Putamen (tissue), 1 donor: Measurements from ENCODE around the gene SCUBE1.

Experiments
- DNase-seq: peaks from one replicate; pipeline ENCODE4 v3.0.0-alpha.2; 2016; ENCODE audit warnings: low spot score

Gene SCUBE1

GRCh38 chr22:43257549-43257948, 85.6 kb downstream of the SCUBE1 start:
- no peak for DNase-seq

DNA sequence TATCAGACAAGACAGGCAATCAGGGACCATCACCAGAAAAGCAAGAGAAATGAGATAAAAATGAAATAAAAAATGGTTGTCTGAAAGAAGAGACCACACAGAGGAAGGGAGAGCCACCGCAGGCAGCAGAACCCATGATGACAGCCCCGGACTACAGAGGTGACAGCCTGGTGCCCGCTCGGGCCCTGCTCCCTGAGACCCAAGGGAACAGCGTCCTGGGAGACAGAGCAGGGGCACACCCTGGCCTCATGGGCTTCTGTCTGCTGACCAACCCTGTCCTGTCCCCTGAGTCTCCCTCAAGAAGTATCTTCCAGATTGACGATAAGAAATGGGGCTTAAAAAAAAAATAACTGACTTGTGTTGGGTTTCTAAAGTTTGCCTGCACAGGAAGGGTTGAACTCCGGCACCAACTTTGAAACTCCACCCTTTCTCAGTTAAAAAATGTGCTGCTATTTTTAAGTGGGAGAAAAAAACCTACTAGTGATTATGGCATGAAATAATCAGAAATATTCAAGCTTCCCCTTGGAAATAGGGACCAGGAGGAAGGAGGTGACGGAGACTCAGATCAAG, 86.1 kb downstream of the SCUBE1 start:
- DNase-seq: no peak

DNA sequence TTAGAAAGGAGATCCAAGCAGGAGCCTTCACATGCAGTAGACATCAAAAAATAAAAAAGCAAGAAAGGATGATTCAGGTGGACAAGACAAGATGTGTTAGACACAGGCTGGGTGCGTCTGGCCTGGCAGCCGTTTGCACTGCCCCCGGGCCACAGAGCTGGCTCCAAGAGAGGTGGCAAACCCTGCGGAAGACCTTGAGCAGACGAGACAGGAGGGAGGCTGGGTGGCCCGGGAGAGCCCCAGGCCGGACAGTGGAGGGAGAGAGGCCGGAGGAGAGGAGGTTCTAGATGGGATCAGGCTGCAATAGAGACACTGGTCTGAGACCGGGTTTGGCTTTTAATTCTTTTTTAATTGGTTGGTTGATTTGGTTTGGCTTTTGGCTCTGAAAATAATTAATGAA, 86.6 kb downstream of the SCUBE1 start:
- no peak for DNase-seq

GRCh38 chr22:43255299-43255698, 87.9 kb downstream of the SCUBE1 start:
- no peak for DNase-seq

DNA sequence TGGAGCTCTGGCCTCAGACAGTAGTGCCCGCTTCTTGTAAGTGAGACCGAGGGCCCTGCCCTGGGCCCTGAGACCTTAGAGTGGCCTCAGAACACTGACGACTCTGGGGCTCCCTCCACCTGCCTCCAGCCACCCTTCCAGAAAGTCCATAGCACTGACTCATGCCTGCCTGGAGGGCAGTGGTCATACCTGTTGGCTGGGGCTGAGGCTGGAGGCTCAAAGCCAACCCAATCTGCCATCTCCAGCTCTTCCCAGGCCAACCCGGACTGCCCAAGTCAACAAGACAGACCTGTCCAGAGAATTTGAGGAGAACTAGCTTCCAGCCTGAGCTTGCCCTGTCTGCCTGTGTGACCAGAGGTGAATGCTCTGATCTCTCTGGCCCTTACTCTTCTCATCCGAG, 89.3 kb downstream of the SCUBE1 start:
- DNase-seq: no peak

GRCh38 chr22:43252319-43252718, 90.9 kb downstream of the SCUBE1 start:
- no peak for DNase-seq

- DNase-seq: no peak
Measured at GRCh38 chr22:43249789-43250471, 93.2 kb downstream of the SCUBE1 start.

- DNase-seq: no peak
Measured at GRCh38 chr22:43247546-43248260, 95.5 kb downstream of the SCUBE1 start.

- DNase-seq: no peak
Measured at GRCh38 chr22:43246188-43246587, 97.0 kb downstream of the SCUBE1 start.

- no peak for DNase-seq
Measured at GRCh38 chr22:43245717-43246116, 97.5 kb downstream of the SCUBE1 start.

- DNase-seq: no peak
Measured at GRCh38 chr22:43244803-43245527, 98.2 kb downstream of the SCUBE1 start.

DNA sequence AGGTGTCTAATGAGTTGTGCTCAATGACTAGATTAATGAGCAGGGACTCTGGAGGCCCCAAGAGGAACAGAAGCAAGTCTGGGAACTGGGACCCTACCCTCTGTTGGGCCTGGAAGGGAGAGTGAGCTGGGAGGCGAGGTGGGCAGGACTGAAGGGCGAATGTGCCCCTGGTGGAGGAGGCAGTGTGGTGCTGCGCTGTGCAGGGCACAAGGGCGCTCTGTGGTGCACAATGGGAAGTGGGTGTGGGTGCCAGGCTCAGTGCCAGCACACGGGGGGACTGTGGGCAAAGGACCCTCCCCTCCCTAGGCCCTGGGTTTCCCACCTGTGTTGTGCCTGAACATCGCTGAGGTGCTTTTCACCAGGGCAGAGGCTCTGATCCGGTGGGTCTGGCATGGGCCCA, 98.8 kb downstream of the SCUBE1 start:
- DNase-seq: no peak

DNA sequence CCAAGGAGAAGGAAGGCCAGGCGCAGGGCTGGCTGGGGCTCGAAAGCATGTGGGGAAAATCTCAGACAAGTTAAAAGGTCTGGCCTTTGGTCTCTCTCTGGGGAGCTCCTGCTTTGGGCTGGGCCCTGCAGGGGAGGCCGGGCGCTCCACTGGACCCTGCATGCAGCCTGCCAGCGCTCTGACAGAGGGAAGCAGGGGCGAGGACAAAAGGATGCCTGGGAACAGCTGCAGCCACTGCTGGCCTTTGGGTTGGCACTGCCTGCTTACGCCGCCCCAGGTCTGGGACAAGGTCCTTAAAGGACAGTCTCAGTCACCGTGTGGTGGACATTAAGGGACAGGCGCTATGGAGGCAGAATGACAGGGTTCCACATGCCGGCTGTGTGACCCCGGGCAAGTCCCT, 99.8 kb downstream of the SCUBE1 start:
- no peak for DNase-seq

DNA sequence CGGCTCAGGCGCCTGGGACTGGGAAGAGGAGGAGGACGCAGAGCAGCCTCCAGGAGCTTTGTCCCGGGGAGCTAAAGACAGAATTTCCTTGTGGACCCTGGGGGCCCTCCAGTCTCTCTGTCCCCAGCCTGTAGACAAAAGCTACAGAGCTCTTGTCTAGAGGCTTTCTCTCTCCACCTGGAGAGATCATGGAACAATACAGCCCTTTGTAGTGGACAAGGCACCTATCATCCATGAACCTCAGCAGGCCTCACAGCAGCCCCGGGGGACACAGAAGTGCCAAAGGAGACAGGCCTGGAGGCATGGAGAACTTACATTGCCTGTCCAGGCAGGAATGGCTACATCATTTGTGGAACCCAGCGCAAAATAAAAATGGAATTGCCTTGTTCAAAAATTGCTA, 100.5 kb downstream of the SCUBE1 start:
- DNase-seq: no peak

DNA sequence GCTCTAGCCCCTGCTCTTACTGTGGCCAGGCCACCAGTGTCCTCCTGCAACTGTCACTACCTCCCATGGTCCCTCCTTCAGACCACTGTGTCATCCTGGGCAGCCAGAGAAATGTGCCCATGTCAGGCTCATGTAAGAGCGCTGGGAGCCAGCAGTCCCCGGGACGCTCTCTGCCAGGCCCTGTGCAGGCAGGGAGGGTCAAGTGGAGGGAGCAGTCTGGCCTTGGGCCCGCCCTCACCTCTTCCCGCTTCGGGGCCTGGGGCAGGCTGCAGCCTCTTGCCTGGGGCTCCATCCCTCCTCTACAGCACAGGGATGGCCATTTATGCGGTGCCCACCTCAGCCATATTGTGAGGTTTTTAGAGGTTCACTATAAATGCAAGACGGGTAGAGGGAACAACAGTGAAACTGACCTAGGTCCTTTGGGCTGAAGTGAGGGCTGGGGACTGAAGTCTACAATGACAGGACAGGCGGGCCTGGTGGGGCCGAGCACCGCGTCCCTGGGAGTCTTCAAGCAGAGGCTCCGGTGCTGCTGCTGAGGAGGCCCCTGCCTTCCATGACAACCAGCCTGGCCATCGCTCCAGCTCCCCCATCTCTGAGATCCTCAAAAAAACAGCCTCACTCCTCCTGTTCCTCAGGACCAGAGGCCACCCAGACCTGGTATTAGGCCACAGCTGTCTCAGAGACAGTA, 101.3 kb downstream of the SCUBE1 start:
- no peak for DNase-seq

GRCh38 chr22:43241138-43241597, 102.0 kb downstream of the SCUBE1 start:
- no peak for DNase-seq

GRCh38 chr22:43240614-43241013, 102.6 kb downstream of the SCUBE1 start:
- DNase-seq: peak; percentile 18

- no peak for DNase-seq
Measured at GRCh38 chr22:43239956-43240355, 103.2 kb downstream of the SCUBE1 start.

GRCh38 chr22:43239193-43239780, 103.9 kb downstream of the SCUBE1 start:
- no peak for DNase-seq

DNA sequence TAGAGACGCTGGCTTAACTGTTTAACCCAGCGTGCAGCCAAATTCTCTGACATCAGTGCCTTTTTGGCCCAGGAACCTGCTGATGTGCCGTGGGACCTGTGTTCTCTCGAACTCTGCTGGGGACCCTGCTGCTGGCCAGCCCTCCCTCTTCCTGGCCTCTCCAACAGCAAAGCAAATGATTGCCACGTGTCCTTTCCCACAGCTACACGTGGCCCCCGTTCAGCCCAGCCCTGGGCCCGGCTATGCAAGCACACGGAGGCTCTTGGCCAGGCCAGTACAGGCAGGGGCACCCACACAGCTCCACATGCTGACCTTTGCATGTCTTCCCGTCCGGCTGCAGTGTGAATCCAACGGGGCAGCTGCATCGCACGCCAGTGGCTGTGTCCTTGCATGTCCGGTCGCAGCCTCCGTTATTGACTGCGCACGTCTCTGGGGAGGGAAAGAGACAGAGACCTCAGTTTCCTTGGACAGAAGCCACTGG, 104.6 kb downstream of the SCUBE1 start:
- DNase-seq: no peak

DNA sequence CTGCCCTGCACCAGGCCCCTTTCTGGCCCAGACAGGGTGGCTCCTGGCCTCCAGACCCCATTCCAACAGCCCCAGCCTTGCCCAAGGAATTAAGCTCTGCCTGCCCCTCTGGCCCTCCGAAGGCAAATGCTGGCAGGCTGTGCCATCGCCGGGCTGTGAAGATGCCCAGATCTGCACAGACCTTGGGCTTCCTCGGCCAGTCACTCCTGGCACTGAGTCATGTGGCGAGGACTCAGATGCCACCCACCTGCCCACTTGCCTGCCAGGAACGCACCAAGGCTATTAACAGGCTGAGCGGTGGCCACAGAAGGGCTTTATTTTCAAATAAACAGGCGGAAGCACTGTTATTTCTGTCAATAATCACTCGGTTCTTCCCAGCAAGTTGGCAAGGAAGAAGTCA, 105.9 kb downstream of the SCUBE1 start:
- no peak for DNase-seq
